ENCODE results near the gene SLMAP. TPM values are rescaled to one million over a fixed set of nuclear protein-coding genes. Genes with fewer than 3 reads are reported as not detected.

SLMAP gene
- total and polyA plus RNA-seq, 2 experiments from 2014 or later = 32.1 to 73.0 TPM

DNA sequence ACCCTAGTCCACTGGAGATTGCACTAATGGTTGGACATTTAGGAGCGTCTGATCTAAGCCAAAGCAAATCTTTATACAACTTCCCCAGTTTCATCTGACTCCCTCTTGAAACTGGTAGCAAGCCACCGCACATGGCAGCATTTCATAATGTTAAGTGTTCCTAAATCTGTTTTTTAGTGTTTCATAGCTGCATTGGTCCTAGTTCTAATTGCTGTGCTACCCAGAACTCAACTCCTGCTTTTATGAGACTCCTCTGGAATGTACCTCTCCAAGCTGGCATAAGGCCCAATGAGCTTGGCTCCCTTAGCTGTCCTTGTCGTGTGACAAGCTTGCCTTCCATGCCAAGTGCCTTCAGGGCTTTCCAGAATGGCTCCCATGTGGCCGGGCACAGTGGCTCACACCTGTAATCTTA is 186.8 kb downstream of the SLMAP start:
- Mint-ChIP-seq H3K27me3 (ENCODE audit: insufficient read depth, low read depth, poor library complexity) (peaks cover 5% of the 10 kb centered on the region), H3K4me1 (peaks cover 12% of the 10 kb centered on the region), H3K4me3 (no peak overlapping the region), H3K9me3 (peaks cover 11% of the 10 kb centered on the region; the same call in 2 of the 3 replicates), H3K27ac (no peak overlapping the region), H3K36me3 (ENCODE audit: low read depth) (peaks cover 14% of the 10 kb centered on the region)
- DNase-seq (ENCODE audit: low spot score) (no peak), ATAC-seq (no peak)
- no peaks in the 10 kb centered on the region for H3K36me3 ChIP-seq (ENCODE audit: insufficient read depth)
- no peaks in the 10 kb centered on the region; the same call in 1 of the 2 replicates for H3K4me1 ChIP-seq (ENCODE audit: insufficient read depth)
- H3F3A ChIP-seq (replicated peaks; ENCODE audit: low read depth) = no peaks in the 10 kb centered on the region
- TF ChIP-seq, protein P1, sequence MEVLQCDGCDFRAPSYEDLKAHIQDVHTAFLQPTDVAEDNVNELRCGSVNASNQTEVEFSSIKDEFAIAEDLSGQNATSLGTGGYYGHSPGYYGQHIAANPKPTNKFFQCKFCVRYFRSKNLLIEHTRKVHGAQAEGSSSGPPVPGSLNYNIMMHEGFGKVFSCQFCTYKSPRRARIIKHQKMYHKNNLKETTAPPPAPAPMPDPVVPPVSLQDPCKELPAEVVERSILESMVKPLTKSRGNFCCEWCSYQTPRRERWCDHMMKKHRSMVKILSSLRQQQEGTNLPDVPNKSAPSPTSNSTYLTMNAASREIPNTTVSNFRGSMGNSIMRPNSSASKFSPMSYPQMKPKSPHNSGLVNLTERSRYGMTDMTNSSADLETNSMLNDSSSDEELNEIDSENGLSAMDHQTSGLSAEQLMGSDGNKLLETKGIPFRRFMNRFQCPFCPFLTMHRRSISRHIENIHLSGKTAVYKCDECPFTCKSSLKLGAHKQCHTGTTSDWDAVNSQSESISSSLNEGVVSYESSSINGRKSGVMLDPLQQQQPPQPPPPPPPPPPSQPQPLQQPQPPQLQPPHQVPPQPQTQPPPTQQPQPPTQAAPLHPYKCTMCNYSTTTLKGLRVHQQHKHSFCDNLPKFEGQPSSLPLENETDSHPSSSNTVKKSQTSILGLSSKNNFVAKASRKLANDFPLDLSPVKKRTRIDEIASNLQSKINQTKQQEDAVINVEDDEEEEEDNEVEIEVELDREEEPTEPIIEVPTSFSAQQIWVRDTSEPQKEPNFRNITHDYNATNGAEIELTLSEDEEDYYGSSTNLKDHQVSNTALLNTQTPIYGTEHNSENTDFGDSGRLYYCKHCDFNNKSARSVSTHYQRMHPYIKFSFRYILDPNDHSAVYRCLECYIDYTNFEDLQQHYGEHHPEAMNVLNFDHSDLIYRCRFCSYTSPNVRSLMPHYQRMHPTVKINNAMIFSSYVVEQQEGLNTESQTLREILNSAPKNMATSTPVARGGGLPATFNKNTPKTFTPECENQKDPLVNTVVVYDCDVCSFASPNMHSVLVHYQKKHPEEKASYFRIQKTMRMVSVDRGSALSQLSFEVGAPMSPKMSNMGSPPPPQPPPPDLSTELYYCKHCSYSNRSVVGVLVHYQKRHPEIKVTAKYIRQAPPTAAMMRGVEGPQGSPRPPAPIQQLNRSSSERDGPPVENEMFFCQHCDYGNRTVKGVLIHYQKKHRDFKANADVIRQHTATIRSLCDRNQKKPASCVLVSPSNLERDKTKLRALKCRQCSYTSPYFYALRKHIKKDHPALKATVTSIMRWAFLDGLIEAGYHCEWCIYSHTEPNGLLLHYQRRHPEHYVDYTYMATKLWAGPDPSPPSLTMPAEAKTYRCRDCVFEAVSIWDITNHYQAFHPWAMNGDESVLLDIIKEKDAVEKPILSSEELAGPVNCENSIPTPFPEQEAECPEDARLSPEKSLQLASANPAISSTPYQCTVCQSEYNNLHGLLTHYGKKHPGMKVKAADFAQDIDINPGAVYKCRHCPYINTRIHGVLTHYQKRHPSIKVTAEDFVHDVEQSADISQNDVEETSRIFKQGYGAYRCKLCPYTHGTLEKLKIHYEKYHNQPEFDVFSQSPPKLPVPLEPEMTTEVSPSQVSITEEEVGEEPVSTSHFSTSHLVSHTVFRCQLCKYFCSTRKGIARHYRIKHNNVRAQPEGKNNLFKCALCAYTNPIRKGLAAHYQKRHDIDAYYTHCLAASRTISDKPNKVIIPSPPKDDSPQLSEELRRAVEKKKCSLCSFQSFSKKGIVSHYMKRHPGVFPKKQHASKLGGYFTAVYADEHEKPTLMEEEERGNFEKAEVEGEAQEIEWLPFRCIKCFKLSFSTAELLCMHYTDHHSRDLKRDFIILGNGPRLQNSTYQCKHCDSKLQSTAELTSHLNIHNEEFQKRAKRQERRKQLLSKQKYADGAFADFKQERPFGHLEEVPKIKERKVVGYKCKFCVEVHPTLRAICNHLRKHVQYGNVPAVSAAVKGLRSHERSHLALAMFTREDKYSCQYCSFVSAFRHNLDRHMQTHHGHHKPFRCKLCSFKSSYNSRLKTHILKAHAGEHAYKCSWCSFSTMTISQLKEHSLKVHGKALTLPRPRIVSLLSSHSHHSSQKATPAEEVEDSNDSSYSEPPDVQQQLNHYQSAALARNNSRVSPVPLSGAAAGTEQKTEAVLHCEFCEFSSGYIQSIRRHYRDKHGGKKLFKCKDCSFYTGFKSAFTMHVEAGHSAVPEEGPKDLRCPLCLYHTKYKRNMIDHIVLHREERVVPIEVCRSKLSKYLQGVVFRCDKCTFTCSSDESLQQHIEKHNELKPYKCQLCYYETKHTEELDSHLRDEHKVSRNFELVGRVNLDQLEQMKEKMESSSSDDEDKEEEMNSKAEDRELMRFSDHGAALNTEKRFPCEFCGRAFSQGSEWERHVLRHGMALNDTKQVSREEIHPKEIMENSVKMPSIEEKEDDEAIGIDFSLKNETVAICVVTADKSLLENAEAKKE (CRISPR knock-in tag; IDR thresholded peaks at IDR 0.05) = no peak
- H3K79me2 ChIP-seq (replicated peaks; ENCODE audit: insufficient read depth) = no peaks in the 10 kb centered on the region
- peaks cover 8% of the 10 kb centered on the region; the same call in 1 of the 2 replicates for H3K9me2 ChIP-seq (ENCODE audit: insufficient read depth)
- H2AFZ ChIP-seq = no peak overlapping the region
- no peak overlapping the region for H3K4me2 ChIP-seq
- H4K20me1 ChIP-seq (replicated peaks; ENCODE audit: insufficient read depth) = no peaks in the 10 kb centered on the region
- H3K4me3 ChIP-seq = no peak overlapping the region
- no peak overlapping the region for H3K27ac ChIP-seq (ENCODE audit: low read depth)
- no peaks in the 10 kb centered on the region for H3K27me3 ChIP-seq (ENCODE audit: insufficient read depth)

DNA sequence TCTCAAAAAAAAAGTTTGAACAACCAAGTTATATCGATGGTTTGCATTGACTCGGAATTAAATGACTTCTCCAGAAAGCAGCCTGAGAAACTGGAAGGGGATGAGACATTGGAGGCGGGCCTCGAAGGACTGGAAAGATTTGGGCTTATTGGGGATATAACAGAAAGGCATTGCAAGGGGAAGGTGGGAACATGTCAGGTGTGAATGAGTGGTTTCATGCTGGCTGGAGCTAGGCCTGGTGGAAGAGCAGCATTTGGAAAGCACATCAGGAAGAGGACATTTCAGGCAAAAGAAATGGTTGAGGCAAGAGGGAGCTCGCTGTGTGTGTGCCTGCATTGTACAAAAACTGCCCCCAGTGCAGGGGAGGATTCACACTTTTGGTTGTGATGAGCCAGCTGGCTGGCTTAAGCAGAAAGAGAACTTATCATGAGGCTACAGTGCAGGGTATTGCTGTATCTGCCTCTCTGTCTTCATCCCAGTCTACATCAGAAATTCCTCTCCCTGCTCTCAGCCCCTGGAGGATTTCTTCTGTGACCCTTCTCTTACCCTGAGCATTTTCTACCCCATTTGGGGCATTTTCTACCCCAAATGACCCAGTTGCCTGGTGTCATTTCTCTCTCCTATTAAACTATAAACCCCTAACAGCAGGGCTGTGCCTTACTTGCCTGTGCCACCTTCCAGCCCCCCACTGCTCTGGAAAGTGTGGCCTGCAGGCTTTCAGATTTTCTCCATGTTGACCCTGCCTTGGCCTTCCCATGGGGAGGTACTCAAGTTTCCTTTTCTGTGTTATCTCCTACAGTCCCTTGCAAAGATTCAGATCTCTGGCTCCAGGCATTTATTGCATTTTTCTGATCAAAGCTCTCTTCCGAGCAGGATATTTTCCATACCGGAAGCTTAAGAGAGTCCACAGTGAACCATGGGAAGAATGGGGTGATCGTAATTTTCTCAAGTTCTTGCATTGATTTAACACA is 187.7 kb downstream of the SLMAP start:
- H3K9me2 ChIP-seq (ENCODE audit: insufficient read depth) = peaks cover 8% of the 10 kb centered on the region; the same call in 1 of the 2 replicates
- H3K27ac Mint-ChIP-seq = no peak overlapping the region
- DNase-seq (ENCODE audit: low spot score) (no peak), ATAC-seq (no peak)
- no peaks in the 10 kb centered on the region for H3K36me3 ChIP-seq (ENCODE audit: insufficient read depth)
- TF ChIP-seq EZH2 (IDR thresholded peaks at IDR 0.05; ENCODE audit: low read depth, unreplicated experiment) (no peak), NANOG (IDR thresholded peaks at IDR 0.05; ENCODE audit: borderline replicate concordance) (no peak), ZNF331 (CRISPR knock-in tag; IDR thresholded peaks at IDR 0.05; ENCODE audit: low read depth) (no peak), ZNF114 (CRISPR knock-in tag; IDR thresholded peaks at IDR 0.05) (no peak), EZH2phosphoT487 (IDR thresholded peaks at IDR 0.05; ENCODE audit: unreplicated experiment) (no peak), STAT1 (IDR thresholded peaks at IDR 0.05; ENCODE audit: unreplicated experiment) (no peak)
- TF ChIP-seq, protein P2, sequence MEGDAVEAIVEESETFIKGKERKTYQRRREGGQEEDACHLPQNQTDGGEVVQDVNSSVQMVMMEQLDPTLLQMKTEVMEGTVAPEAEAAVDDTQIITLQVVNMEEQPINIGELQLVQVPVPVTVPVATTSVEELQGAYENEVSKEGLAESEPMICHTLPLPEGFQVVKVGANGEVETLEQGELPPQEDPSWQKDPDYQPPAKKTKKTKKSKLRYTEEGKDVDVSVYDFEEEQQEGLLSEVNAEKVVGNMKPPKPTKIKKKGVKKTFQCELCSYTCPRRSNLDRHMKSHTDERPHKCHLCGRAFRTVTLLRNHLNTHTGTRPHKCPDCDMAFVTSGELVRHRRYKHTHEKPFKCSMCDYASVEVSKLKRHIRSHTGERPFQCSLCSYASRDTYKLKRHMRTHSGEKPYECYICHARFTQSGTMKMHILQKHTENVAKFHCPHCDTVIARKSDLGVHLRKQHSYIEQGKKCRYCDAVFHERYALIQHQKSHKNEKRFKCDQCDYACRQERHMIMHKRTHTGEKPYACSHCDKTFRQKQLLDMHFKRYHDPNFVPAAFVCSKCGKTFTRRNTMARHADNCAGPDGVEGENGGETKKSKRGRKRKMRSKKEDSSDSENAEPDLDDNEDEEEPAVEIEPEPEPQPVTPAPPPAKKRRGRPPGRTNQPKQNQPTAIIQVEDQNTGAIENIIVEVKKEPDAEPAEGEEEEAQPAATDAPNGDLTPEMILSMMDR (conservative IDR thresholded peaks at IDR 0.05; ENCODE audit: low read depth in 2 of 2) = no peak
- no peaks in the 10 kb centered on the region for H4K20me1 ChIP-seq (replicated peaks; ENCODE audit: insufficient read depth)
- no peaks in the 10 kb centered on the region for H3F3A ChIP-seq (replicated peaks; ENCODE audit: low read depth)
- peaks cover 11% of the 10 kb centered on the region; the same call in 2 of the 3 replicates for H3K9me3 Mint-ChIP-seq
- H3K79me2 ChIP-seq (replicated peaks; ENCODE audit: insufficient read depth) = no peaks in the 10 kb centered on the region
- H3K4me3 ChIP-seq = no peak overlapping the region
- H3K36me3 Mint-ChIP-seq (ENCODE audit: low read depth) = peaks cover 14% of the 10 kb centered on the region
- H3K4me1 Mint-ChIP-seq = peaks cover 20% of the 10 kb centered on the region
- H3K4me1 ChIP-seq (ENCODE audit: insufficient read depth) = peaks cover 6% of the 10 kb centered on the region
- no peak overlapping the region for H3K4me2 ChIP-seq
- H2AFZ ChIP-seq = no peak overlapping the region
- no peak overlapping the region for H3K4me3 Mint-ChIP-seq
- H3K27ac ChIP-seq (ENCODE audit: low read depth) = no peak overlapping the region
- no peaks in the 10 kb centered on the region for H3K27me3 ChIP-seq (ENCODE audit: insufficient read depth)
- H3K27me3 Mint-ChIP-seq (ENCODE audit: insufficient read depth, low read depth, poor library complexity) = peaks cover 5% of the 10 kb centered on the region
